Measurements from ENCODE around the gene RNF207.

RNF207 gene

DNA sequence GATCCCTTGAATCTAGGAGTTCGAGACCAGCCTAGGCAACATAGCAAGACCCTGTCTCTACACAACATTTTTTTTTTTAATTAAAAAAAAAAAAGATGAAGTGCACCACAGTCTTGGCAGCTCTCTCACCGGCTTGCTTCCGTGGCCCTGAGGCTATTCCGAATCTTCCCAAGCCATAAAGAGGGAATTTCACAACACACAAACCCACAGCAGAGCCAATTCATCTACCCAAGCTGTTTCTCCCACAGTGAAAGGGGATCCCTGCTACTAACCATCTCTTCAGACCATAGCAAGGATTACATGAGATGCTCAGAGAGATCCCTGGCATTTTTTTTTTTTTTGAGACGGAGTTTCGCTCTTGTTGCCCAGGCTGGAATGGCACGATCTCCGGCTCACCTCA is 17.5 kb upstream of the RNF207 start:
- no peak for TF ChIP-seq POLR2A (IDR thresholded peaks at IDR 0.05; ENCODE audit: extremely low read depth, insufficient read length)
- TF ChIP-seq, protein P1, sequence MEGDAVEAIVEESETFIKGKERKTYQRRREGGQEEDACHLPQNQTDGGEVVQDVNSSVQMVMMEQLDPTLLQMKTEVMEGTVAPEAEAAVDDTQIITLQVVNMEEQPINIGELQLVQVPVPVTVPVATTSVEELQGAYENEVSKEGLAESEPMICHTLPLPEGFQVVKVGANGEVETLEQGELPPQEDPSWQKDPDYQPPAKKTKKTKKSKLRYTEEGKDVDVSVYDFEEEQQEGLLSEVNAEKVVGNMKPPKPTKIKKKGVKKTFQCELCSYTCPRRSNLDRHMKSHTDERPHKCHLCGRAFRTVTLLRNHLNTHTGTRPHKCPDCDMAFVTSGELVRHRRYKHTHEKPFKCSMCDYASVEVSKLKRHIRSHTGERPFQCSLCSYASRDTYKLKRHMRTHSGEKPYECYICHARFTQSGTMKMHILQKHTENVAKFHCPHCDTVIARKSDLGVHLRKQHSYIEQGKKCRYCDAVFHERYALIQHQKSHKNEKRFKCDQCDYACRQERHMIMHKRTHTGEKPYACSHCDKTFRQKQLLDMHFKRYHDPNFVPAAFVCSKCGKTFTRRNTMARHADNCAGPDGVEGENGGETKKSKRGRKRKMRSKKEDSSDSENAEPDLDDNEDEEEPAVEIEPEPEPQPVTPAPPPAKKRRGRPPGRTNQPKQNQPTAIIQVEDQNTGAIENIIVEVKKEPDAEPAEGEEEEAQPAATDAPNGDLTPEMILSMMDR (IDR thresholded peaks at IDR 0.05; ENCODE audit: low read depth, low read length): no peak
- no peak for TF ChIP-seq MAX (IDR thresholded peaks at IDR 0.05; ENCODE audit: low read depth, low read length)
- TF ChIP-seq MYC (IDR thresholded peaks at IDR 0.05; ENCODE audit: low read depth, low read length): no peak
- DNase-seq (ENCODE audit: low read depth): no peak
- no peak overlapping the region for H3K4me3 ChIP-seq (ENCODE audit: low read depth, low read length)

GRCh38 chr1:6191968-6192367 is 14.0 kb upstream of the RNF207 start:
- DNase-seq (ENCODE audit: low read depth): no peak
- H3K4me3 ChIP-seq (ENCODE audit: low read depth, low read length): no peak overlapping the region
- no peak for TF ChIP-seq MYC (IDR thresholded peaks at IDR 0.05; ENCODE audit: low read depth, low read length)
- no peak for TF ChIP-seq POLR2A (IDR thresholded peaks at IDR 0.05; ENCODE audit: extremely low read depth, insufficient read length)
- TF ChIP-seq, protein P1 (IDR thresholded peaks at IDR 0.05; ENCODE audit: low read depth, low read length): no peak
- no peak for TF ChIP-seq MAX (IDR thresholded peaks at IDR 0.05; ENCODE audit: low read depth, low read length)

DNA sequence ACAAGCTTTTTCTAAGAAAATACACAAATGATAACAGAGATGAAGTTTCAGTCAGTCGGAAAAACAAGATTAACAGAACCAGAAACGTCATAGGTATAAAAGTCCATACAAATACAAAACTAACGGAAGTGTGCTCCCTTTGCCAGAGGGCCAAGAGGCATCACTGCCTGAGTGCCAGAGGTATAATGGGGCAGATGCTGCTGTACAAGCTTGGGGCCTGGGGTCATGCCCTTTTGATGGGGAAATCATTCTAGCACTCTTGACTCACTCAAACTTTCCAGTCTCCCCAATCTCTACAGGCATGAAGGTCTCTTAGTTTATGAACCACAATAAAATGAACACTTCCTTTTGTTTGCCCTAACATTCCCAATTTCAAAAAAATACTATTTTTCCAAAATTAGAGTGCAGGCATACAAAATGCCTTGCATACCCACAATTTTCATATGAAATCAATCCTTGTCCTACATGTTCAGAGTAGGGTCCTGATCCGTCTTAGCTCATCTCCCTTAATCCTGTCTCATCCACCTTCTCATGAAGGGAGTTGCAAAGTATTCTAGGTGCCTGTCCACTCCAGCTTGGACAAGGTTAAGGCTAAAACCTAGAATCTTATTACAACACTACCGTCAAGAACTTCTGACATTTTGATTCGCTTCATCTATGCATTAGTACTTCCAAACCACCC is 8.0 kb upstream of the RNF207 start:
- TF ChIP-seq, protein P1 (IDR thresholded peaks at IDR 0.05; ENCODE audit: low read depth, low read length): no peak
- TF ChIP-seq POLR2A (IDR thresholded peaks at IDR 0.05; ENCODE audit: extremely low read depth, insufficient read length) (no peak), MAX (IDR thresholded peaks at IDR 0.05; ENCODE audit: low read depth, low read length) (no peak), MYC (IDR thresholded peaks at IDR 0.05; ENCODE audit: low read depth, low read length) (no peak)
- DNase-seq (ENCODE audit: low read depth): peak; percentile 47
- H3K4me3 ChIP-seq (ENCODE audit: low read depth, low read length): peak overlapping the region; percentile 100

DNA sequence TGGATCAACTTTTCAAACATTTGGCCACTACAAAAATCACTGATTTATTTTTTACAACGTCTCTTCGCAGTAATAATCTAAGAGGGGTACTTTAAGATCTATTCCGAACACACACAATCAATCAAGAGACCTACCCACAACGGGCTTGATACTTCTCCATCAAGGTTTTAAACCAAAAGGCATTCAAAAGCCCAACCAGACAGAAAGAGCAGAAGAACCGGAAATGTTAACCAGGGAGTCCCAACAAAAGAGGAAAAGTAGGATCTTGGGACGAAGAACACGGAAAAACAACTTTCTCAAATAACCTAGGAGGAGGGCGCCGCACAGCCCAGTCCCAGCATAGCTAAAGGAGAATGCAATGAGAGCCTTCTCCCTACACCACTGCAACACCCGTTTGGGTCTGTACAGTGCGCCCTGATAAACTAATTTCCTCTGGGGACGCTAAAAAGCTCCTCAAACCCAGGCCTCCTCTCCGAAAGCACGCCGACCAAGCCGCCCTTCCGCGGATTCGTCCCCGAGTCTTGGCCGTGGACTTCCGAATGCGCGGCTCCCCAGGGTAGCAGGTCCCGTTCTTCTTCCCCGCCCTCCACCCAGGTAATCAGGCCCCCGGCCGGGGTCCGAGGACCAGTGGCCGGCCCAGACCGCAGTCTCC is 7.1 kb upstream of the RNF207 start:
- TF ChIP-seq MAX (IDR thresholded peaks at IDR 0.05; ENCODE audit: low read depth, low read length) (no peak), POLR2A (IDR thresholded peaks at IDR 0.05; ENCODE audit: extremely low read depth, insufficient read length) (no peak), MYC (IDR thresholded peaks at IDR 0.05; ENCODE audit: low read depth, low read length) (no peak)
- TF ChIP-seq, protein P1 (IDR thresholded peaks at IDR 0.05; ENCODE audit: low read depth, low read length): no peak
- H3K4me3 ChIP-seq (ENCODE audit: low read depth, low read length): peak overlapping the region; percentile 100
- DNase-seq (ENCODE audit: low read depth): peak; percentile 41

- TF ChIP-seq, protein P1 (IDR thresholded peaks at IDR 0.05; ENCODE audit: low read depth, low read length): no peak
- peak; percentile 92 for TF ChIP-seq MAX (IDR thresholded peaks at IDR 0.05; ENCODE audit: low read depth, low read length)
- TF ChIP-seq POLR2A (IDR thresholded peaks at IDR 0.05; ENCODE audit: extremely low read depth, insufficient read length): peak; percentile 86
- TF ChIP-seq MYC (IDR thresholded peaks at IDR 0.05; ENCODE audit: low read depth, low read length): peak; percentile 97
- DNase-seq (ENCODE audit: low read depth): peak; percentile 99
Observed at GRCh38 chr1:6199298-6200187, 6.4 kb upstream of the RNF207 start, which contains the start of gene RPL22. RPL22 (minus strand) TSS chr1:6199595; CDS start chr1:6199573, 22 bp downstream.

More at GRCh38 chr1:6199298-6200187, 6.4 kb upstream of the RNF207 start, which contains the start of gene RPL22:
- H3K4me3 ChIP-seq (ENCODE audit: low read depth, low read length): peak within 1 kb of the TSS; percentile 100
